GM19238 (cell line): ENCODE data around the gene PCP2.

Source experiments
- DNase-seq: peaks from one replicate; pipeline ENCODE4 v3.0.0; 2011; ENCODE audit warnings: low spot score; ENCODE audit not compliant: insufficient read length

Gene PCP2

GRCh38 chr19:7633698-7634097, at the start of gene PCP2:
Gene PCP2, minus strand, starts transcription at chr19:7633719. Its CDS starts 262 bp downstream, at chr19:7633457.
- no peak for DNase-seq

GRCh38 chr19:7682175-7682855, 48.8 kb upstream of the PCP2 start:
- DNase-seq = no peak

- DNase-seq = peak; percentile 89
Measured at GRCh38 chr19:7681340-7682174, 48.0 kb upstream of the PCP2 start.

DNA sequence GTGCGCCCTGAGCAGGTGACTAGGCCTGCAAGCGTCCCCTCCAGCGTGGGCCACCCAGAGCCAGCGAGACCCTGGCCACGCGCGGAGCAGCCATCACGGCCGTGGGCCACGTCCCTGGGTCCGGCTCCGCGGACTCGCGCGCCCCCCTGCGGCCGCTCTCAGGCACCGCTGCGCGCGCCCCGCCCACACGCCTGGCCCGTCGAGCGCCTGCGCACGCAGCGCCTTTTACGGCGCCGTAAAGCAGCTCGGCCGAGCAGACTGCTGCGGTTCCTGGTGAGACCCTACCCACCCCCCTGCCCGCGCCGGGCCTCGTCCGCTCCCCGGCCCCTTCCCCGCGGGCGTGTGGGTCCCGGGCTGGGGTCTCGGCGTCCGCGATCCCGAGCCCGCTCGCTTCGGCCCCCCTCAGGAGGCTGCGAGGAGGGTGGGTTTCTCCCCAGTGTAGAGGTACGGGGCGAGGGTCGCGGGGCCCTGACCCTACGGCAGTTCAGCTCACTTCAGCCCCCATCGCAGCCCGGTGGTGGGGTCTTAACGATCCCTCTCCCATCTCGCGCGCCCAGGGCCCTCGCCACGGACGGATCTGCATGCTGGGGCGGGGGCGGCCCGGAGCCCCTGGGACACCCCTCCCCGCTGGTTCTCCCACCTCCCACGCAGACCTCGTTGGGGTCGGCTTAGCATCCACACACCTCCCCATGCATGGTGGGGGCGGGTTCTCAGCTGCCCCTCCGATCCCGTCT, 47.3 kb upstream of the PCP2 start, which contains the start of gene TRAPPC5:
Gene TRAPPC5 (plus strand): TSS at position 228 of the 734 bp plus-strand sequence. CDS start 1,421 bp downstream, outside the sequence.
- peak; percentile 83 for DNase-seq

- no peak for DNase-seq
Measured at GRCh38 chr19:7679771-7680605, 46.5 kb upstream of the PCP2 start.

DNA sequence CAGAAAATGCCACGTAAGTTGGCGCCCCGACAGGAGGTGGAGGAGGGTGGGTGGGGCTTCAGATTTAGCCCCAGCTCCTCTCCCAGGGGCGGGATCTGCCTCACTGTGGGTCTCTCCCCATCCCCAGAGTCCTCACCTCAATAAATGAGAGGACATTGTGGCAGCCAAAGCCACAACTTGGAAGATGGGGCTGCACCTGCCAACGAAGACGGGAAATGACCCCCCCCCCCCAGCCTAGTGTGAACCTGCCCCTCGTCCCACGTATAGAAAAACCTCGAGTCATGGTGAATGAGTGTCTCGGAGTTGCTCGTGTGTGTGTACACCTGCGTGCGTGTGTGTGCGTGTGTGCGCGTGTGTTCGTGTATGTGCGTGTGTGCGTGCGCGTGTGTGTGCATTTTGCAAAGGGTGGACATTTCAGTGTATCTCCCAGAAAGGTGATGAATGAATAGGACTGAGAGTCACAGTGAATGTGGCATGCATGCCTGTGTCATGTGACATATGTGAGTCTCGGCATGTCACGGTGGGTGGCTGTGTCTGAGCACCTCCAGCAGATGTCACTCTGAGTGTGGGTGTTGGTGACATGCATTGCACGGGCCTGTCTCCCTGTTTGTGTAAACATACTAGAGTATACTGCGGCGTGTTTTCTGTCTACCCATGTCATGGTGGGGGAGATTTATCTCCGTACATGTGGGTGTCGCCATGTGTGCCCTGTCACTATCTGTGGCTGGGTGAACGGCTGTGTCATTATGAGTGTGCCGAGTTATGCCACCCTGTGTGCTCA, 45.6 kb upstream of the PCP2 start:
- peak; percentile 62 for DNase-seq

DNA sequence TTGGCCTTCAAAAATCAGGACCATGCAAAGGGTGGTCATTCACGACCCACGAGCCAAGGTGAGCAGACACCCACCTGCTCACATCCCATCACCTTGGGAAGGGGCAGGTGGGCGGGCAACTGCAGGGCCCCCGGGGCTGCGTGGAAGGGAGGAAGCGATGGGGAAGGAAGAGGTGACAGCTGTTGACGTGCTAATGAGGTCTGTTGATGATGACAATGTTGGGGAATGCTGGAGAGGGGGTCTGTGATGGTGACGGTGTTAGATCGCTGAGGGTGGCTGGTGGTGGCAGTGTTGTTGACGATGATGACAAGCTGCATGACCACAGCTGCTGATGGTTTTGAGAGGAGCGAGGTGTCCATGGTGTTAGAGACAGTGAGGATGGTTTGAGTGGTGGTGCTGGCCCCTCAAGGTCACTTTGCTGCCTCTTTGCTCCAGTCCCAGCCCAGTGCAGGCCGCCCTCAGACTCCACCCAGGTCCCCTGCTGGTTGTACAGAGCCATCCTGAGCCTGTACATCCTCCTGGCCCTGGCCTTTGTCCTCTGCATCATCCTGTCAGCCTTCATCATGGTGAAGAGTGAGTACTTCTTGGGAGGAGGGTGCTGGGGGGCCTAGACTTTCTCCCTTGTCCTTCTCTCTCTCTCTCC, 44.3 kb upstream of the PCP2 start:
- no peak for DNase-seq

DNA sequence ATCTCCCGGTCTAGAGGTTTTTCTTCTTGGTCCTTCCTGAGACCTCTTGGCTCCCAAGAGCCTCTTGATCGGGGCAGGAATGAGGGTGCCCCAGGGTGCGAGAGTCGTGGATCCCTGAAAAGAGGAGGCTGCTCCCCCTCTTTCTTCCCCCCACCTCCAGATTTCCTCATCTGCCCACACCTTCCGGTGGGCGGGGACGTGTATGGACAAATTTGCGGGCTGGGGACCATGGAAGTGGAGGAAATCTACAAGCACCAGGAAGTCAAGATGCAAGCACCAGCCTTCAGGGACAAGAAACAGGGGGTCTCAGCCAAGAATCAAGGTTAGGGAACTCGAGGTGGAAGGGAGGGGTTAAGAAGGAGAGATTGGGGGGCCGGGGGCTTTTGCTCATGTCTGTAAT, 43.3 kb upstream of the PCP2 start, which contains the start of gene MCEMP1:
Gene MCEMP1 (plus strand): TSS at position 237 of the 400 bp plus-strand sequence. CDS start 31 bp downstream, at position 268.
- no peak for DNase-seq

- DNase-seq = no peak
Measured at GRCh38 chr19:7676376-7676775, 42.9 kb upstream of the PCP2 start.

DNA sequence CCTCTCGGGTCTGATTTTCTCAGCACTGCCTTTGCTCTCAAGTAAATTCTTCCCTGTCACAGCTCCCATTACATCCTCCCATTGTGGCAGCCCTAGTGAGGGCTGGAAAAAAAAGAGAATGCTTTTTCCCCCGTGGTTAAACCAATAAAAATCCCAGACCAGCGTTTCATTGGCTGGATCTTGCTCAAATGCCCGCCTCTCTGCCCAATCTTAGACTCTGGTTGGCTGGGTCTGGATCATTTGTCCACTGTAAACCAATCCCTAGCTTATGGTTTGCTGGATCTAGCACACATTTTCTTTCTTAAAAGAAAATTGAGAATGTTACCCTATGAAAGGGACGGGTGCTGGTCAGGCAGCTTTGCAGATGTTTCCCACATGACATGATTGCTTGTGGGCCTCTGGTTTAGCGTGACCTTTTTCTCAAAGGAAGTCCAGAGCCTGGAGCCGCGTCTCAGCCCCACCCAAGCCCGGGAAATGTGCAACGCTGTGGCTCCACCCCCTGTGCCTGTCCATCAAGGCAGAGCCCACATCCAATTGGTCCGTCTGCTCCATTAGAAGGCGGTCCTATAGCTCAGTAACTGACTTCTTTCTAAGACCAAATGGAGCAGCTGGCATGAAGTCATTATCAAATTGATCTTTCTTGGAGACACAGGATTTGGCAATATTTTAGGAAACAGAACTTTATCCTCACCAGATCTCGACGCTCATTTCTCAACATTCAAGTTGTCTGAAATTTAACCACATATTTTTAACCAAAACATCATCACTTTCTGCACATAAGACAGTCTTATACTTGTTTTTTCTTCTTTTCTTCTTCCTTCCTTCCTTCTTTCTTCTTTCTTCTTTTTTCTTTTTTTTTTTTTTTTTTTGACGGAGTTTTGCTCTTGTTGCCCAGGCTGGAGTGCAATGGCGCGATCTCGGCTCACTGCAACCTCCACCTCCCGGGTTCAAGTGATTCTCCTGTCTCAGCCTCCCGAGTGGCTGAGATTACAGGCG, 40.8 kb upstream of the PCP2 start:
- DNase-seq = no peak

DNA sequence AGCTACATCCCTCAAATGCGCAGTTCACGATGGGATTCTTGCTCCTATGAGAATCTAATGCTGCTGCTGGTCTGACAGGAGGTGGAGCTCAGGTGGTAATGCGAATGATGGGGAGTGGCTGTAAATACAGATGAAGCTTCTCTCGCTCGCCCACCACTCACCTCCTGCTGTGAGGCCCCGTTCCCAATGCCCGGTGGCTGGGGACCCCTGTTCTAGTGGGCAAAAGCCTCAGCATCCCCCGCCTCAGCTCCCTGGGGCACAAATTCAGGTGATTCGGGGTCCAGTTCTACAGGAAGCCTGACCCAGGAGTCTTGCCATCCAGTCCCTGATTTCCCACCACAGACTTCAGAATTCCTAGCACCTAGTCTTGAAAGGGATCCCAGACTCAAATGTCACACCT, 39.0 kb upstream of the PCP2 start:
- no peak for DNase-seq

GRCh38 chr19:7670790-7671189, 37.3 kb upstream of the PCP2 start:
- DNase-seq = no peak

GRCh38 chr19:7670150-7670783, 36.7 kb upstream of the PCP2 start:
- DNase-seq = no peak

DNA sequence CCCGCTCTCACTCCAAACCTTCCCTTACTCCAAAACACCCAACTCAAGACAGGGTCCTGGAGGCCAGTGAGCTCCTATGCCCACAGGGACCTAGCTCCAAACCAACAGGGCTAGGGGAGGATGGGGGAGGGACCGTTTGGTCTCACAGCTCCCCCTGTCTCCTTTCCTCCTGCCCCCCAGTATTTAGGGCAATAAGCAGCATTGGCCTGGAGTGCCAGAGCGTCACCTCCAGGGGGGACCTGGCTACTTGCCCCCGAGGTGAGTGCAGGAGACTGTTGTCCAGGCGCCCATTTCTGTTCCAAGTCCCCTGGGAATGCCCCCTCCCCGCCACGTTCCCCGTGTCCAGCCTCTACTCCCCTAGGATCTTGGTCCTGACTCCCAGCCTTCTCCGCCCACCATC, 36.1 kb upstream of the PCP2 start:
- no peak for DNase-seq

DNA sequence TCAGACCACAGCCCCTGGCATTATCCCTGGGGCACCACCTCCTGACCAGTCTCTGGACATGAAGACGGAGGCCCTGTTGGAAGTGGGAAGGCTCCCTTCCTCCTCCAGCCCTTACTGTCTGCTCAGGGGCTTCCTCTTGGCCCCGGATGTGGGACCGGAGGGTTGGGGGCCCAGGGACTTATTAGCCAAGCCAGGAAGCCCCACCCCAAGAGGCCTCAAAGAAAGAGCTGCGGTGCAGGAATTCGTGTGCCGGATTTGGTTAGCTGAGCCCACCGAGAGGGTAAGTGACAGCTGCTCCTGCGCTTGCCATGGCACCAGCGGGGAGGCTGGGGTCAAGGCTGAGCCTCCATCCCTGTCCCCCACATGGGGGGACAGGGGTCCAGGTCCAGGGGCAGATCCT, 35.3 kb upstream of the PCP2 start, which contains the start of gene RETN:
Gene RETN (plus strand): TSS at position 208 of the 400 bp plus-strand sequence. CDS start 278 bp downstream, outside the sequence.
- DNase-seq = no peak

- no peak for DNase-seq
Measured at GRCh38 chr19:7665076-7665475, 31.6 kb upstream of the PCP2 start.

DNA sequence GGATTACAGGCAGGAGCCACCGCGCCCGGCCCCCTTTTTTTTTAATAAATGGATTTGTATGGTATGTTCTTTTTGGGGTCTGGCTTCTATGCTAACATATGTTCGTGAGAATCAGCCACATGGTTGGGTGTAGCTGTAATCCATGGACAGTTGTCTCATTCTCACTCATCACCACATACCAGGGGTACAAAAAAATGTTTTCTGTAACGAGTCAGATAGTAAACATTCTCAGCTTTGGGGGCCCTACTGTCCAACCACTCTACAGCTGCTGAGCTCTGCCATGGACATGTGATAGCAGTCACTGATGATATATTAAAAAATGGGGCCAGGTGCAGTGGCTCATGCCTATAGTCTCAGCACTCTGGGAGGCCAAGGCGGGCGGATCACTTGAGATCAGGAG, 30.2 kb upstream of the PCP2 start:
- no peak for DNase-seq

- no peak for DNase-seq
Measured at GRCh38 chr19:7662657-7663056, 29.1 kb upstream of the PCP2 start.
